ENCODE results near the gene MMP17. TPM values are rescaled to one million over a fixed set of nuclear protein-coding genes. Genes with fewer than 3 reads are reported as not detected.

Gene MMP17
- total RNA-seq, 2 donors from 2014 or later, result 4.6 to 12.1 TPM

DNA sequence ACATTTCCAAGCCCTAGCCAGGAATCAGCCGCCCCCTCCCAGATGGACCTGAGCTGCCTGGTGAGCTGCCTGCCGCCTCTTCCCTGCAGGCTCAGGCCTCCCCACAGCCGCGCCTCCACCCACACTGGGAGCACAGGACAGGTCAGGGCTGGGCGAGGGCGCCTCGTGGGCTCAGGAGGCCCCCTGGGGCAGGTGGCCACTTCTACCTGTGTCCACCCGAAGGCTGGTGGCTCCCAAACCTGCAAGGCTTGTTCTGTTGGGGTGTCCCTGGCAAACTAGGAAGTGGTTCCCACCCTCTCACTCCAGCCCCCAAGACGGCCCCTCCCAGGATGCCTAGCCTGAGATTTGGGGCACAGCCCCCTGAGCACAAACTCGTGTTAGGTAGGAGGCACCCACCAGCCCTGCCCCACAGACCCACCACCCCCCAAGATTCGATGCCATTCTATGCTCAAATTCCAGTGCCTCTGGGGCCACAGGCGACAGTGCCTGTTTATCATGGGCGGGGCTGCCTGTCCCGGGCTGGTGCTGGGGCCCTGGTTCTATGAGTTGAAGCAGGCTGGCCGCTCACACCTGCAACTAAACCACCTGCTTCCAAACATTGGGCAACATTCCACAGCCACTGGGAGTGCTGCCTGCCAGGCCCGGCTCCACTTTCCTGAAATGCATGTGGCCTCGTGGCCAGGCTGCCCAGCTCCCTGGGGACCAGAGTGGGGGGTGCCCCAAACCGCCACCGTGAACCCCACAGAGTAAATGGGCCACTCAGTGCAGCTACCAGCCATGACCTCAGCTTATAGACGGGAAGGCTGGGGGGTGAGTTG is 6.8 kb downstream of the MMP17 start:
- H3K4me3 ChIP-seq, result no peak overlapping the region
- peaks cover 5 to 16% of the 10 kb centered on the region in 2 donors for H3K4me1 ChIP-seq (ENCODE audit: control insufficient read depth in 1 of 2, low read depth in 2 of 2)
- no peak overlapping the region for H3K27ac ChIP-seq
- H3K9me3 ChIP-seq, result no peaks in the 10 kb centered on the region
- no peak for TF ChIP-seq CTCF (IDR thresholded peaks at IDR 0.05)
- H3K36me3 ChIP-seq, result no peaks in the 10 kb centered on the region
- no peak for ATAC-seq (ENCODE audit: insufficient number of reproducible peaks, low FRiP score, low read depth)
- no peak for DNase-seq (ENCODE audit: low spot score)
- H3K27me3 ChIP-seq (replicated peaks; ENCODE audit: insufficient read depth), result no peaks in the 10 kb centered on the region

DNA sequence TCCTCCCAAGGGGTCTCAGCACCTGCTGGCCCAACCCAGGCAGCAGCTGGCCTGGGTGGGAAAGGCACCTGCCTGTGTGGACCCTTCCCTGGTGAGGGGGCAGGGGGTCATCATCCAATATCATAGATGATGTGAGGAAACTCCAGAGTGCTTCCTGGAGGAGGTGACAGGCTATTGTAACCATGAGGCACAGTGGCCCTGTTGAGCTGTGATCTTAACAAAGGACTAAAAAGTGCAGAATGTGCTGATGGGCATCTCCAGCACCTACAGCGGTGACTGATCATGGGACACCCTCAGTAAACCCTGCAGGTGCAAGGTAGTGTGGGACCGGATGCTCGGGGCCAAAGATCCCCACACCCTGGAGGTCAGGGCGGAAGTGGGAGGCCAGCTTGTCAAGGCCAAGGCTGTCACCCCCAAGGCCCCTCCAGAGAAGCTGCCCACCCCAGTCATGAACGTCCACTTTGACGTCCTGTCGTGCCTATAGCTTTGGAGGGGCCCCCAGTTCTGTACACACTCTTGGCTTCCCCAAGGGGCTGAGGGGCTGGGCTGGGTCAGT is 7.5 kb downstream of the MMP17 start:
- Histone ChIP-seq H3K9me3 (no peaks in the 10 kb centered on the region), H3K27ac (no peak overlapping the region), H3K4me1 (ENCODE audit: control insufficient read depth in 1 of 2, low read depth in 2 of 2) (peaks cover 4 to 9% of the 10 kb centered on the region in 2 donors), H3K4me3 (no peak overlapping the region), H3K36me3 (no peaks in the 10 kb centered on the region), H3K27me3 (replicated peaks; ENCODE audit: insufficient read depth) (no peaks in the 10 kb centered on the region)
- no peak for TF ChIP-seq CTCF (IDR thresholded peaks at IDR 0.05)
- ATAC-seq (ENCODE audit: insufficient number of reproducible peaks, low FRiP score, low read depth) (no peak), DNase-seq (ENCODE audit: low spot score) (no peak)

DNA sequence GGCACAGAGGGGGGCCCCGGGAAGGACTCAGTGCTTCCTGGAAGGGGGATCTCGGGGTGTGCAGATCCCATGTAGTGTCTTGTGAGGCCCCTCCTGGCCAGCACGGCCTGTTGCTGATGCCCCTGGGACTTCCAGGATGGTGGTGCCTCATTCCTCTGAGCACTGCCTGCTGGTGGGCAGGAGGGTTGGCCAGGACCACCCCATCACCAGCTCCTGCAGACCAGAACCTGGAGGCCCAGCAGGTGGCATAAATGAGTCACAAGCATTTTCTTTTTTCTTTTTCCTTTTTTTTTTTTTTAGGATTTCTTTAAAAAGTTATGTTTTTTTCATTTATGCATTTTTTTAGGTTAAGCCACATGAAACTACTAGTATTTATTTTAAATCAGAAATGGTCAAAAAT is 8.0 kb downstream of the MMP17 start:
- no peaks in the 10 kb centered on the region for H3K27me3 ChIP-seq (replicated peaks; ENCODE audit: insufficient read depth)
- DNase-seq (ENCODE audit: low spot score) (no peak), ATAC-seq (ENCODE audit: insufficient number of reproducible peaks, low FRiP score, low read depth) (no peak)
- H3K27ac ChIP-seq, result no peak overlapping the region
- no peaks in the 10 kb centered on the region for H3K36me3 ChIP-seq
- no peaks in the 10 kb centered on the region for H3K9me3 ChIP-seq
- peaks cover 0 to 4% of the 10 kb centered on the region in 2 donors for H3K4me1 ChIP-seq (ENCODE audit: control insufficient read depth in 1 of 2, low read depth in 2 of 2)
- no peak overlapping the region for H3K4me3 ChIP-seq
- no peak for TF ChIP-seq CTCF (IDR thresholded peaks at IDR 0.05)

- no peak for TF ChIP-seq CTCF (IDR thresholded peaks at IDR 0.05)
- Histone ChIP-seq H3K36me3 (no peaks in the 10 kb centered on the region), H3K4me1 (ENCODE audit: control insufficient read depth in 1 of 2, low read depth in 2 of 2) (no peaks in the 10 kb centered on the region), H3K4me3 (no peak overlapping the region), H3K27ac (no peak overlapping the region), H3K9me3 (no peaks in the 10 kb centered on the region), H3K27me3 (replicated peaks; ENCODE audit: insufficient read depth) (no peaks in the 10 kb centered on the region)
- DNase-seq (ENCODE audit: low spot score) (no peak), ATAC-seq (ENCODE audit: insufficient number of reproducible peaks, low FRiP score, low read depth) (no peak)
These were observed 8.7 kb downstream of the MMP17 start for GRCh38 chr12:131836714-131837397.
